Measurements from ENCODE around the gene TSPEAR. TPM values are rescaled to one million over a fixed set of nuclear protein-coding genes. Genes with fewer than 3 reads are reported as not detected.

Gene TSPEAR
- total RNA-seq, 1 experiment from 2014 or later, result not detected

Other genes with a start within 250 kb of the TSPEAR start
- not detected in 2 replicates for gene KRTAP10-1, start 171.4 kb downstream of the TSPEAR start, total RNA-seq (2014; rRNA removed; shearing (Covaris generic))
- gene KRTAP10-2, start 160.1 kb downstream of the TSPEAR start, total RNA-seq (2014; rRNA removed; shearing (Covaris generic)), result not detected in 2 replicates
- not detected in 2 replicates for gene KRTAP10-3, start 152.8 kb downstream of the TSPEAR start, total RNA-seq (2014; rRNA removed; shearing (Covaris generic))
- gene KRTAP10-4, start 137.8 kb downstream of the TSPEAR start, total RNA-seq (2014; rRNA removed; shearing (Covaris generic)), result not detected in 2 replicates
- not detected in 2 replicates for gene KRTAP10-5, start 131.0 kb downstream of the TSPEAR start, total RNA-seq (2014; rRNA removed; shearing (Covaris generic))
- gene KRTAP10-6, start 119.1 kb downstream of the TSPEAR start, total RNA-seq (2014; rRNA removed; shearing (Covaris generic)), result not detected in 2 replicates
- gene KRTAP10-7, start 111.0 kb downstream of the TSPEAR start, total RNA-seq (2014; rRNA removed; shearing (Covaris generic)), result not detected in 2 replicates
- not detected in 2 replicates for gene KRTAP10-8, start 99.5 kb downstream of the TSPEAR start, total RNA-seq (2014; rRNA removed; shearing (Covaris generic))
- gene KRTAP10-9, start 84.5 kb downstream of the TSPEAR start, total RNA-seq (2014; rRNA removed; shearing (Covaris generic)), result not detected in 2 replicates
- not detected in 2 replicates for gene KRTAP10-10, start 74.2 kb downstream of the TSPEAR start, total RNA-seq (2014; rRNA removed; shearing (Covaris generic))
- gene KRTAP10-11, start 65.2 kb downstream of the TSPEAR start, total RNA-seq (2014; rRNA removed; shearing (Covaris generic)), result not detected in 2 replicates
- not detected in 2 replicates for gene KRTAP12-4, start 56.9 kb downstream of the TSPEAR start, total RNA-seq (2014; rRNA removed; shearing (Covaris generic))
- gene KRTAP12-3, start 53.6 kb downstream of the TSPEAR start, total RNA-seq (2014; rRNA removed; shearing (Covaris generic)), result not detected in 2 replicates
- gene KRTAP12-2, start 44.6 kb downstream of the TSPEAR start, total RNA-seq (2014; rRNA removed; shearing (Covaris generic)), result not detected in 2 replicates
- not detected in 2 replicates for gene KRTAP12-1, start 29.4 kb downstream of the TSPEAR start, total RNA-seq (2014; rRNA removed; shearing (Covaris generic))
- gene KRTAP10-12, start 14.4 kb downstream of the TSPEAR start, total RNA-seq (2014; rRNA removed; shearing (Covaris generic)), result not detected in 2 replicates
- gene UBE2G2, start 90.2 kb upstream of the TSPEAR start, total RNA-seq (2014; rRNA removed; shearing (Covaris generic)), result 79.5 and 90.5 TPM in 2 replicates
- 70.3 and 76.9 TPM in 2 replicates for gene SUMO3, start 106.5 kb upstream of the TSPEAR start, total RNA-seq (2014; rRNA removed; shearing (Covaris generic))
- gene PTTG1IP, start 162.1 kb upstream of the TSPEAR start, total RNA-seq (2014; rRNA removed; shearing (Covaris generic)), result 195 TPM in 2 replicates
- gene ITGB2, start 209.3 kb upstream of the TSPEAR start, total RNA-seq (2014; rRNA removed; shearing (Covaris generic)), result 38.8 and 42.4 TPM in 2 replicates
- gene SLX9, start 228.5 kb upstream of the TSPEAR start, total RNA-seq (2014; rRNA removed; shearing (Covaris generic)), result 26.8 and 32.3 TPM in 2 replicates